K562 (cell line): ENCODE results near the gene OXSR1. TPM values are rescaled to one million over a fixed set of nuclear protein-coding genes. Genes with fewer than 3 reads are reported as not detected.
A peak's percentile ranks its signal among the peaks of the same experiment; 100 is the strongest.

Experiments used
- ATAC-seq: fragments of 200-7000 bp; cut with Tn5 transposase; 3 replicates; pipeline ENCODE4 v1.9.1; 2020; ENCODE audit warnings: moderate library complexity
- BruUV-seq: library from RNA; stranded (reverse); fragments of 400-500 nt; replicated peaks from 2 replicates; lab custom pipeline; 2021; lab: Mats Ljungman, UMichigan
- CTCF ChIA-PET: fragments of 300-600 bp; formaldehyde crosslinking; extraction: SDS; loops from one replicate; lab custom pipeline; 2021; ENCODE audit warnings: low intra/inter-chr PET ratio; lab: Yijun Ruan, JAX
- POLR2A ChIA-PET: fragments of 300-600, 350-650 bp; sonication (Branson Sonifier 250); formaldehyde crosslinking; extraction: SDS; loops from one replicate; lab custom pipeline; 2021; ENCODE audit warnings: antibody characterized with exemption, inconsistent platforms; lab: Yijun Ruan, JAX
- DNase-seq, 4 experiments: peaks; one replicate each; pipeline versions ENCODE4 v3.0.0 to v3.0.0-alpha.2; 2011 to 2018; ENCODE audit warnings: low spot score in 3 of 4, mixed read lengths in 3 of 4; ENCODE audit errors: extremely low read depth in 1 of 4
- FAIRE-seq: peaks from 2 replicates; lab custom pipeline; 2011; peaks lifted over from hg19 to GRCh38; lab: Jason Lieb, UNC
- H2AFZ ChIP-seq: 2 replicates; pipeline ENCODE4 v1.6.0; 2011; ENCODE audit warnings: low read depth, low read length, control low read depth, inconsistent platforms
- H3K27ac ChIP-seq: fragments of 200-600 bp; 3 replicates; pipeline ENCODE4 v1.8.0; 2011; ENCODE audit warnings: low read depth, mild to moderate bottlenecking, control low read depth, inconsistent platforms, low read length, moderate library complexity, mixed read lengths; ENCODE audit errors: extremely low read depth
- H3K27me3 ChIP-seq, 2 experiments: fragments of 300-600 bp in 1 of 2; 2 replicates in 1 of 2; 3 replicates in 1 of 2; pipeline versions ENCODE4 v1.6.0 to v1.8.0; 2011; ENCODE audit warnings: inconsistent platforms in 2 of 2, low read length in 2 of 2, mild to moderate bottlenecking in 1 of 2, mixed read lengths in 1 of 2, moderate library complexity in 1 of 2; ENCODE audit not compliant: control insufficient read depth in 2 of 2, insufficient read depth in 2 of 2
- H3K36me3 ChIP-seq: fragments of 300-600 bp; 3 replicates; pipeline ENCODE4 v1.8.0; 2011; ENCODE audit warnings: mild to moderate bottlenecking, low read length, inconsistent platforms; ENCODE audit not compliant: control insufficient read depth, insufficient read depth
- H3K4me1 ChIP-seq, 2 experiments: fragments of 200-600 bp in 1 of 2; replicated peaks in 1 of 2; 2 replicates in 1 of 2; 3 replicates in 1 of 2; pipeline versions ENCODE4 v1.5.1 to v1.8.0; 2011; ENCODE audit warnings: inconsistent platforms in 2 of 2, low read length in 2 of 2, mild to moderate bottlenecking in 1 of 2, mixed read lengths in 1 of 2, moderate library complexity in 1 of 2; ENCODE audit not compliant: control insufficient read depth in 2 of 2, insufficient read depth in 2 of 2
- H3K4me2 ChIP-seq: 2 replicates; pipeline ENCODE4 v1.6.1; 2011; ENCODE audit warnings: low read length, control low read depth, inconsistent platforms, mixed read lengths; ENCODE audit not compliant: insufficient read depth
- H3K4me3 ChIP-seq: fragments of 200-600 bp; sonication (generic), shearing (Covaris generic); 2 replicates; pipeline ENCODE4 v1.5.1; 2016; ENCODE audit warnings: control low read depth, inconsistent platforms
- H3K79me2 ChIP-seq: fragments of 200-600 bp; 3 replicates; pipeline ENCODE4 v1.8.0; 2011; ENCODE audit warnings: low read length, inconsistent platforms; ENCODE audit not compliant: control insufficient read depth, insufficient read depth
- H3K9ac ChIP-seq, 2 experiments: 2 replicates each; pipeline versions ENCODE4 v1.6.0 to v1.6.1; 2011; ENCODE audit warnings: low read depth in 2 of 2, low read length in 2 of 2, control low read depth in 1 of 2, inconsistent platforms in 1 of 2, mild to moderate bottlenecking in 1 of 2, mixed read lengths in 1 of 2; ENCODE audit not compliant: insufficient read depth in 1 of 2
- H3K9me1 ChIP-seq: one replicate; pipeline ENCODE4 v1.6.0; 2011; ENCODE audit warnings: inconsistent platforms, mild to moderate bottlenecking, low read length, moderate library complexity; ENCODE audit not compliant: control insufficient read depth, insufficient read depth
- H3K9me3 ChIP-seq: replicated peaks from 2 replicates; pipeline ENCODE4 v1.5.1; 2011; ENCODE audit warnings: low read depth, low read length, inconsistent platforms; ENCODE audit not compliant: control insufficient read depth, insufficient read depth
- H4K20me1 ChIP-seq: replicated peaks from 2 replicates; pipeline ENCODE4 v1.6.1; 2011; ENCODE audit warnings: low read length, inconsistent platforms, mixed read lengths; ENCODE audit not compliant: control insufficient read depth, insufficient read depth
- CREB1 ChIP-seq, 2 experiments: sonication (generic) in 1 of 2; formaldehyde crosslinking in 1 of 2; IDR thresholded peaks; 2 replicates each; pipeline versions ENCODE4 v1.6.1 to v1.8.0; 2012 to 2022; ENCODE audit warnings: inconsistent platforms in 1 of 2, mild to moderate bottlenecking in 1 of 2, missing genetic modification reagents in 1 of 2, moderate library complexity in 1 of 2
- CTCF ChIP-seq, 3 experiments: IDR thresholded peaks in 2 of 3; conservative IDR thresholded peaks in 1 of 3; 2 replicates each; pipeline ENCODE4 v1.5.1; 2011 to 2012; ENCODE audit warnings: low read length in 3 of 3, mild to moderate bottlenecking in 3 of 3, control low read depth in 2 of 3, improper control_type of control experiment in 1 of 3, inconsistent platforms in 1 of 3, low read depth in 1 of 3, mixed read lengths in 1 of 3, moderate library complexity in 1 of 3; ENCODE audit not compliant: insufficient read depth in 2 of 3
- E2F8 ChIP-seq: fragments of 450-650 bp; IDR thresholded peaks from 2 replicates; pipeline ENCODE4 v1.7.1; 2018; ENCODE audit warnings: mild to moderate bottlenecking, low read depth; ENCODE audit not compliant: partially characterized antibody
- HSF4 ChIP-seq: fragments of 250-450 bp; sonication (Bioruptor Pico); IDR thresholded peaks from 2 replicates; pipeline ENCODE4 v2.1.2; 2022; ENCODE audit warnings: mild to moderate bottlenecking, moderate library complexity, borderline replicate concordance
- MBD2 ChIP-seq: sonication (generic); IDR thresholded peaks from 2 replicates; pipeline ENCODE4 v1.6.1; 2016; ENCODE audit warnings: low read depth, borderline replicate concordance
- ZNF551 ChIP-seq: fragments of 250-450 bp; sonication (Bioruptor Pico); IDR thresholded peaks from 2 replicates; pipeline ENCODE4 v1.5.0; 2021; ENCODE audit warnings: mild to moderate bottlenecking, moderate library complexity
- WGBS: fragments of 100-300 bp; shearing (Covaris generic); methylation state at CpG from one replicate; pipeline ENCODE4 v1.1.6; 2016; ENCODE audit warnings: low coverage, mixed read lengths; ENCODE audit not compliant: insufficient coverage; ENCODE audit errors: missing lambda C conversion rate; 5-methylcytosine and 5-hydroxymethylcytosine counted together
- in situ Hi-C: fragments of 300-500 bp; cut with MboI; formaldehyde crosslinking; loops from 4 replicates; pipeline ENCODE4 v1.15.0; 2018; ENCODE audit warnings: inconsistent platforms, mixed read lengths
- intact Hi-C: fragments of 100-400 bp; cut with micrococcal nuclease; formaldehyde crosslinking; loops from 2 replicates; pipeline ENCODE4 v1.14.2; 2022
- polyA plus RNA-seq, 8 experiments: library from polyadenylated mRNA; depleted of rRNA in 4 of 8; stranded (reverse) in 5 of 8; unstranded in 3 of 8; fragments of >200 nt; fragmentation: Nextera tagmentation in 2 of 8; fragmentation: Illumina TruSeq in 1 of 8; extraction: Ambion mirVana in 2 of 8; extraction: Trizol in 1 of 8; gene quantifications; 2 replicates each; pipeline versions ENCODE4 v1.2.1 to v1.2.3, GENCODE V29; 2011 to 2014; ENCODE audit warnings: inconsistent platforms in 1 of 8, missing spikeins in 1 of 8
- total RNA-seq, 7 experiments: library from RNA; depleted of rRNA in 6 of 7; stranded (reverse); fragments of >200 nt in 6 of 7; fragmentation: Illumina TruSeq in 2 of 7; extraction: Trizol in 2 of 7; gene quantifications; 2 replicates each; pipeline versions ENCODE4 v1.2.1 to v1.2.3, GENCODE V29; 2011 to 2021; ENCODE audit warnings: low replicate concordance in 1 of 7

The OXSR1 gene
- total and polyA plus RNA-seq, 9 of the 15 experiments (the other 6 are each of a cell fraction or from before 2014, with no cell fraction given), result 15.7 to 87.6 (median 48.7) TPM

- H3K4me3 ChIP-seq, result no peak overlapping the region
- H3K4me2 ChIP-seq, result no peak overlapping the region
- peaks cover 52% of the 10 kb centered on the region for H3K36me3 ChIP-seq
- no peak overlapping the region for H2AFZ ChIP-seq
- no peaks in the 10 kb centered on the region for H3K9me3 ChIP-seq
- 0 out of 5 replicates have a peak, but pooled peaks cover 0 to 3% of the 10 kb centered on the region in 2 experiments for H3K4me1 ChIP-seq
- H3K27me3 ChIP-seq, result no peaks in the 10 kb centered on the region
- H3K9me1 ChIP-seq, result no peaks in the 10 kb centered on the region
- no peak; the same call in 2 of the 3 replicates for ATAC-seq
- ChIA-PET CTCF (no interaction called here), POLR2A (interaction anchor here (1.0 kb wide), 1 partner anchor 17 kb away, joined by 3 read pairs; no protein-coding TSS in a partner anchor)
- no peak for TF ChIP-seq CREB1 (IDR thresholded peaks at IDR 0.05)
- TF ChIP-seq CREB1 (CRISPR knock-in tag; IDR thresholded peaks at IDR 0.05), result 0 out of 2 replicates have a peak, but pooled peaks have one; percentile 19
- no peak for TF ChIP-seq ZNF551 (CRISPR knock-in tag)
- TF ChIP-seq MBD2, result no peak
- no peak for TF ChIP-seq E2F8
- TF ChIP-seq HSF4 (CRISPR knock-in tag), result no peak
- TF ChIP-seq CTCF (IDR thresholded peaks at IDR 0.05 in 2 of 3, conservative IDR thresholded peaks at IDR 0.05 in 1 of 3; ENCODE audit: insufficient read depth in 2 of 3, low read depth in 1 of 3, low read length in 3 of 3), result no peak
- H3K79me2 ChIP-seq, result no peaks in the 10 kb centered on the region
- no peaks in the 10 kb centered on the region for H4K20me1 ChIP-seq
- in situ Hi-C loops (no loop called here), intact Hi-C loops (loop anchor here (10.0 kb wide), 1 partner anchor 120 kb away; the partner anchor contains the start of genes ACAA1 and MYD88)
- DNase-seq, result no peak
- no peak overlapping the region for H3K9ac ChIP-seq
- BruUV-seq, result no TSS peak
- 60% methylated on average over 2 of the region's 2 CpGs for WGBS
- FAIRE-seq, result no peak
- no peak overlapping the region for H3K27ac ChIP-seq
These were observed 89.5 kb downstream of the OXSR1 start for GRCh38 chr3:38254872-38255271.
